Endothelial cell of umbilical vein (primary cell): ENCODE results near the gene PRRG2. TPM values are rescaled to one million over a fixed set of nuclear protein-coding genes. Genes with fewer than 3 reads are reported as not detected.

Experiments
- BruUV-seq: library from RNA; stranded (reverse); fragments of 400-500 nt; replicated peaks from 2 replicates; lab custom pipeline; 2021; lab: Mats Ljungman, UMichigan
- CTCF ChIA-PET: fragments of 300-600, 350-600 bp; sonication (Branson Sonifier 250); formaldehyde crosslinking; loops from one replicate; lab custom pipeline; 2021; ENCODE audit warnings: antibody characterized with exemption, inconsistent platforms; lab: Charles Lee
- POLR2A ChIA-PET: fragments of 300-600, 350-600 bp; sonication (Branson Sonifier 250); formaldehyde crosslinking; loops from one replicate; lab custom pipeline; 2021; ENCODE audit warnings: antibody characterized with exemption, inconsistent platforms; lab: Charles Lee
- DNase-seq: peaks from one replicate; pipeline ENCODE4 v3.0.0-alpha.2; 2011; ENCODE audit warnings: low read depth, low spot score
- FAIRE-seq: peaks from 2 replicates; lab custom pipeline; 2011; peaks lifted over from hg19 to GRCh38; lab: Jason Lieb, UNC
- H2AFZ ChIP-seq: 2 replicates; pipeline ENCODE4 v1.6.0; 2012; ENCODE audit warnings: low read depth, low read length, control low read depth, inconsistent platforms
- H3K27ac ChIP-seq: 2 replicates; pipeline ENCODE4 v1.5.1; 2011; ENCODE audit warnings: low read depth, mild to moderate bottlenecking, control low read depth, low read length, moderate library complexity; ENCODE audit not compliant: insufficient read depth
- H3K27me3 ChIP-seq, 2 experiments: 2 replicates each; pipeline versions ENCODE4 v1.6.0 to v1.6.1; 2011; ENCODE audit warnings: low read length in 2 of 2, mixed read lengths in 1 of 2; ENCODE audit not compliant: control insufficient read depth in 2 of 2, insufficient read depth in 2 of 2
- H3K36me3 ChIP-seq, 2 experiments: 2 replicates in 1 of 2; 3 replicates in 1 of 2; pipeline ENCODE4 v1.5.1; 2011; ENCODE audit warnings: low read length in 2 of 2, mild to moderate bottlenecking in 1 of 2, moderate library complexity in 1 of 2; ENCODE audit not compliant: control insufficient read depth in 2 of 2, insufficient read depth in 2 of 2; ENCODE audit errors: extremely low read depth in 1 of 2
- H3K4me1 ChIP-seq: 3 replicates; pipeline ENCODE4 v1.5.1; 2011; ENCODE audit warnings: mild to moderate bottlenecking, low read length; ENCODE audit not compliant: control insufficient read depth, insufficient read depth; ENCODE audit errors: extremely low read depth
- H3K4me2 ChIP-seq: 2 replicates; pipeline ENCODE4 v1.6.1; 2011; ENCODE audit warnings: low read length, control low read depth, mixed read lengths; ENCODE audit not compliant: insufficient read depth
- H3K4me3 ChIP-seq, 3 experiments: fragments of 200-600 bp in 1 of 3; sonication (generic), shearing (Covaris generic) in 1 of 3; replicated peaks in 1 of 3; 2 replicates each; pipeline ENCODE4 v1.5.1; 2011 to 2016; ENCODE audit warnings: control low read depth in 3 of 3, low read length in 3 of 3, mild to moderate bottlenecking in 2 of 3, inconsistent platforms in 1 of 3, low read depth in 1 of 3, moderate library complexity in 1 of 3; ENCODE audit not compliant: insufficient read depth in 1 of 3
- H3K79me2 ChIP-seq: 2 replicates; pipeline ENCODE4 v1.6.0; 2012; ENCODE audit warnings: low read length, inconsistent platforms; ENCODE audit not compliant: control insufficient read depth, insufficient read depth
- H3K9ac ChIP-seq: replicated peaks from 2 replicates; pipeline ENCODE3; 2011; ENCODE audit warnings: low read length, control low read depth; ENCODE audit not compliant: insufficient read depth; ENCODE audit errors: extremely low read depth
- H3K9me1 ChIP-seq: replicated peaks from 3 replicates; pipeline ENCODE4 v1.6.0; 2011; ENCODE audit warnings: mild to moderate bottlenecking, low read length; ENCODE audit not compliant: control insufficient read depth, insufficient read depth; ENCODE audit errors: extremely low read depth
- H3K9me3 ChIP-seq: replicated peaks from 2 replicates; pipeline ENCODE4 v1.5.1; 2012; ENCODE audit warnings: low read length, inconsistent platforms; ENCODE audit not compliant: control insufficient read depth, insufficient read depth
- H4K20me1 ChIP-seq: replicated peaks from 2 replicates; pipeline ENCODE3; 2011; ENCODE audit warnings: mild to moderate bottlenecking, low read length; ENCODE audit not compliant: control insufficient read depth, insufficient read depth; ENCODE audit errors: extremely low read depth
- EZH2 ChIP-seq: IDR thresholded peaks from 2 replicates; pipeline ENCODE4 v1.6.1; 2012; ENCODE audit warnings: borderline replicate concordance, low read depth, mild to moderate bottlenecking, moderate library complexity, low read length, inconsistent platforms; ENCODE audit not compliant: severe bottlenecking
- GATA2 ChIP-seq: IDR thresholded peaks from 2 replicates; pipeline ENCODE4 v1.7.0; 2011; ENCODE audit warnings: low read depth, mild to moderate bottlenecking, moderate library complexity, mixed read lengths, low read length; ENCODE audit not compliant: insufficient read length, insufficient read depth
- JUN ChIP-seq: IDR thresholded peaks from 2 replicates; pipeline ENCODE4 v1.6.1; 2011; ENCODE audit warnings: borderline replicate concordance, low read depth; ENCODE audit not compliant: insufficient read length, insufficient read depth
- MYC ChIP-seq: IDR thresholded peaks from one replicate; pipeline ENCODE4 v1.6.1; 2011; ENCODE audit warnings: mild to moderate bottlenecking, low read depth, low read length
- POLR2A ChIP-seq: IDR thresholded peaks from 2 replicates; pipeline ENCODE4 v1.6.1; 2012; ENCODE audit warnings: low read depth, mild to moderate bottlenecking, control low read depth, low read length
- POLR2AphosphoS5 ChIP-seq: IDR thresholded peaks from 2 replicates; pipeline ENCODE4 v1.6.1; 2012; ENCODE audit warnings: low read depth, mild to moderate bottlenecking, control low read depth, low read length, moderate library complexity; ENCODE audit not compliant: insufficient read depth
- dilution Hi-C: fragments of 300-500 bp; cut with MboI; formaldehyde crosslinking; loops from one replicate; pipeline ENCODE4 v1.15.0; 2019; ENCODE audit warnings: low sequenced_read_pairs; ENCODE audit not compliant: extremely low pct_ligation_motif_present
- intact Hi-C: fragments of 100-400 bp; cut with micrococcal nuclease; formaldehyde crosslinking; loops from one replicate; pipeline ENCODE4 v1.10.0; 2022
- polyA plus RNA-seq, 4 experiments: library from polyadenylated mRNA; depleted of rRNA in 3 of 4; stranded (reverse) in 3 of 4; unstranded in 1 of 4; fragments of >200 nt; gene quantifications; 2 replicates each; pipeline versions ENCODE4 v1.2.1 to v1.2.3, GENCODE V29; 2011 to 2012; ENCODE audit warnings: missing spikeins in 1 of 4
- total RNA-seq: library from RNA; stranded (reverse); gene quantifications from 2 replicates; pipeline ENCODE4 v1.2.3, GENCODE V29; 2021
- TF ChIP-seq, protein P1 (sequence below), 2 donors: IDR thresholded peaks; 1 replicate in 1 of 2; 2 replicates in 1 of 2; pipeline ENCODE4 v1.5.1; 2011; ENCODE audit warnings: low read length in 2 of 2, mild to moderate bottlenecking in 2 of 2, moderate library complexity in 2 of 2, control low read depth in 1 of 2, inconsistent platforms in 1 of 2, low read depth in 1 of 2; ENCODE audit not compliant: insufficient read depth in 1 of 2; ENCODE audit errors: extremely low read depth in 1 of 2

PRRG2 gene
- total and polyA plus RNA-seq, 2 donors (not counting 3 experiments of a cell fraction or from before 2014, with no cell fraction given) = 2.6 to 2.9 TPM

DNA sequence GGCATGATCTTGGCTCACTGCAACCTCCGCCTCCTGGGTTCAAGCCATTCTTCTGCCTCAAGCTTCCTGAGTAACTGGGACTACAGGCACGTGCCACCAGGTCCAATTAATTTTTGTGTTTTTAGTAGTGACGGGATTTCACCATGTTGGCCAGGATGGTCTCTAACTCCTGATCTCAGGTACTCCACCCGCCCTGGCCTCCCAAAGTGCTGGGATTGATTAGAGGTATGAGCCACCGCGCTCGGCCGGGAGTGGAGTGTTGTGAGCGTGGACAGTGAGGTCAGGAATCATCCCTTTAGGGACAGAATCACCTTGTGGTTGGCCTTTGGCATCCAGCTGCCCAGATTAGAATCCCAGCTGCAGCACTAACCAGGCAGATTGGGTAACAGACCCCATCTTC lies 48.5 kb downstream of the PRRG2 start:
- FAIRE-seq (peak; percentile 50), DNase-seq (no peak)
- dilution Hi-C loops = no loop called here
- TF ChIP-seq POLR2A (no peak), MYC (no peak), EZH2 (no peak)
- ChIA-PET CTCF (interaction anchor here (0.6 to 1.0 kb wide), 3 partner anchors 11 to 59 kb away, joined by 3 to 4 read pairs (median 3); partner anchors contain the start of gene RRAS), POLR2A (no interaction called here)
- Histone ChIP-seq H3K9ac (no peak overlapping the region), H3K36me3 (peaks cover 0 to 8% of the 10 kb centered on the region in 2 experiments), H3K4me3 (no peak overlapping the region), H2AFZ (no peak overlapping the region), H3K4me2 (no peak overlapping the region), H4K20me1 (no peaks in the 10 kb centered on the region), H3K27me3 (no peaks in the 10 kb centered on the region), H3K9me3 (no peaks in the 10 kb centered on the region), H3K9me1 (no peaks in the 10 kb centered on the region), H3K79me2 (no peaks in the 10 kb centered on the region), H3K4me1 (peaks cover 10% of the 10 kb centered on the region), H3K27ac (no peak overlapping the region)
- intact Hi-C loops = no loop called here
- BruUV-seq = no TSS peak

DNA sequence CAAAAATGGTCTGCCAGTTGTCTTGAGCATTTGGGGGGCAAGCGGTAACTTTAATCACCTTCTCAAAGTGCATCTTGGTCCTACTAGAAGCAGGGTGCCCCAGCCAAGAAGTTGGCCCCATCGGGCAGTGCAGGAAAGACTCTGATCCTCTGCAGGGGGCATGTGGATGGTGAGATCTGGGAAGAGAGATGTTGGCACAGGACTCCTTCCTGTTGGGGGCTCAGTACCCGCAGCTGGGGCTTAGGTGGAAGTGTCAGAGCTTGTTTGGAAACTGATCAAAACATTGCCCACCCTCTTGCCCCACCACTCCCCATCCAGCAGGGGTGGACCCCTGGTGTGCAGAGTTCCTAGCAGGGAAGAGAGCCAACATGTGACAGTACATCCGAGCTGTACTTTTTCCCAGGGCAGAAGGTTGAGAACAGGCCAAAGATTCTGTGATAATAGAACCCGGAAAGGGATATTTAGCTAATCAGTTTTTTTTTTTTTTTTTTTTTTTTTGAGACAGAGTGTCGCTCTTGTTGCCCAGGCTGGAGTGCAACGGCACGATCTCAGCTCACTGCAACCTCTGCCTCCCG lies 50.0 kb downstream of the PRRG2 start:
- DNase-seq (peak; percentile 29), FAIRE-seq (peak; percentile 55)
- no peaks in the 10 kb centered on the region for H3K9me1 ChIP-seq
- POLR2A ChIA-PET = interaction anchor here (0.8 to 1.4 kb wide), 2 partner anchors 9 to 102 kb away, joined by 4 to 7 read pairs; partner anchors contain the start of gene RRAS
- peaks cover 10% of the 10 kb centered on the region for H3K4me1 ChIP-seq
- no peak overlapping the region for H3K4me3 ChIP-seq
- H3K36me3 ChIP-seq = peaks cover 0 to 2% of the 10 kb centered on the region in 2 experiments
- TF ChIP-seq, protein P1, sequence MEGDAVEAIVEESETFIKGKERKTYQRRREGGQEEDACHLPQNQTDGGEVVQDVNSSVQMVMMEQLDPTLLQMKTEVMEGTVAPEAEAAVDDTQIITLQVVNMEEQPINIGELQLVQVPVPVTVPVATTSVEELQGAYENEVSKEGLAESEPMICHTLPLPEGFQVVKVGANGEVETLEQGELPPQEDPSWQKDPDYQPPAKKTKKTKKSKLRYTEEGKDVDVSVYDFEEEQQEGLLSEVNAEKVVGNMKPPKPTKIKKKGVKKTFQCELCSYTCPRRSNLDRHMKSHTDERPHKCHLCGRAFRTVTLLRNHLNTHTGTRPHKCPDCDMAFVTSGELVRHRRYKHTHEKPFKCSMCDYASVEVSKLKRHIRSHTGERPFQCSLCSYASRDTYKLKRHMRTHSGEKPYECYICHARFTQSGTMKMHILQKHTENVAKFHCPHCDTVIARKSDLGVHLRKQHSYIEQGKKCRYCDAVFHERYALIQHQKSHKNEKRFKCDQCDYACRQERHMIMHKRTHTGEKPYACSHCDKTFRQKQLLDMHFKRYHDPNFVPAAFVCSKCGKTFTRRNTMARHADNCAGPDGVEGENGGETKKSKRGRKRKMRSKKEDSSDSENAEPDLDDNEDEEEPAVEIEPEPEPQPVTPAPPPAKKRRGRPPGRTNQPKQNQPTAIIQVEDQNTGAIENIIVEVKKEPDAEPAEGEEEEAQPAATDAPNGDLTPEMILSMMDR (IDR thresholded peaks at IDR 0.05; ENCODE audit: extremely low read depth in 1 of 2, insufficient read depth in 1 of 2, low read depth in 1 of 2, low read length in 2 of 2) = no peak
- TF ChIP-seq EZH2 (no peak), GATA2 (peak; percentile 41), POLR2AphosphoS5 (peak; percentile 27), JUN (no peak)
- no peak overlapping the region for H3K27ac ChIP-seq
- dilution Hi-C loops = no loop called here
- CTCF ChIA-PET = interaction anchor here (1.3 to 2.3 kb wide), 2 partner anchors 9 to 13 kb away, joined by 4 to 11 read pairs; partner anchors contain the start of gene RRAS
- H3K27me3 ChIP-seq = no peaks in the 10 kb centered on the region
- no peak overlapping the region for H2AFZ ChIP-seq
- H4K20me1 ChIP-seq = no peaks in the 10 kb centered on the region
- no peaks in the 10 kb centered on the region for H3K79me2 ChIP-seq
- H3K4me2 ChIP-seq = no peak overlapping the region
- no TSS peak for BruUV-seq
- H3K9ac ChIP-seq = no peak overlapping the region
- intact Hi-C loops = no loop called here
- H3K9me3 ChIP-seq = no peaks in the 10 kb centered on the region
